Muscle of back (tissue), 11 donors: ENCODE measurements around the gene NIT2. TPM values are rescaled to one million over a fixed set of nuclear protein-coding genes. Genes with fewer than 3 reads are reported as not detected.
"Not testable (repeated sequence)": the region's sequence is repeated elsewhere in the genome, so short reads cannot be mapped to it uniquely, and the experiment has no call there.

Experiments used
- DNase-seq, 3 donors: peaks; one replicate each; pipeline versions ENCODE4 v3.0.0 to v3.0.0-alpha.2; 2013
- polyA plus RNA-seq, 10 donors: library from polyadenylated mRNA; unstranded; fragments of 120-200 nt; gene quantifications; one replicate each; pipeline ENCODE4 v1.2.1, GENCODE V29; 2013; ENCODE audit not compliant: insufficient read length in 10 of 10

The NIT2 gene
- polyA plus RNA-seq, 10 donors: 23.1 to 33.6 (median 26.3) TPM

DNA sequence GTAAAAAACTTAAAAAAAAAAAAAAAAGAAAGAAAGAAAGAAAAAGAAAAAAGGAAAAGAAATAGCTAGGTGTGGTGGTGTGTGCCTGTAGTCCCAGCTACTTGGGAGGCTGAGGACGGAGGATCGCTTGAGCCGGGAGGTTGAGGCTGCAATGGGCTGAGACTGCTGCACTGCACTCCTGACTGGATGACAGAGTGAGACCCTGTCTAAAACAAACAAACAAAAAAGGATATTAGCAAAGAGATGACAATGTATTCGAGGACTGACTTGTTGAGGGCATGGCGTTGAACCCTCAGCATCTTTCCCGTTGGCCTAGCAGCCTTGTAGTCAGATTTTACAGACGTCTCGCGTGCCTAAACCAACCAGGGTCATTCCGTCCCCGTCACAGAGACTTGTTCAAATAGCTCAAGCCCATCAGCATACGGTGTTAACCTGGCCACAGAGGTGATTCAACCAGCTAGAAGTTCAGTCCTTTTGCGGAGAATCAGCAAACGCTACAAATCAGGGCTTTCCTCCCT lies 528 bp upstream of the NIT2 start:
- no peak for DNase-seq

GRCh38 chr3:100335434-100335833 lies 877 bp downstream of the NIT2 start:
- peak in 1 of 3 donors; percentile 3 for DNase-seq

- DNase-seq: not testable (repeated sequence)
Measured at GRCh38 chr3:100336229-100336628, 1.7 kb downstream of the NIT2 start.

- no peak for DNase-seq
Measured at GRCh38 chr3:100338911-100339310, 4.4 kb downstream of the NIT2 start.

DNA sequence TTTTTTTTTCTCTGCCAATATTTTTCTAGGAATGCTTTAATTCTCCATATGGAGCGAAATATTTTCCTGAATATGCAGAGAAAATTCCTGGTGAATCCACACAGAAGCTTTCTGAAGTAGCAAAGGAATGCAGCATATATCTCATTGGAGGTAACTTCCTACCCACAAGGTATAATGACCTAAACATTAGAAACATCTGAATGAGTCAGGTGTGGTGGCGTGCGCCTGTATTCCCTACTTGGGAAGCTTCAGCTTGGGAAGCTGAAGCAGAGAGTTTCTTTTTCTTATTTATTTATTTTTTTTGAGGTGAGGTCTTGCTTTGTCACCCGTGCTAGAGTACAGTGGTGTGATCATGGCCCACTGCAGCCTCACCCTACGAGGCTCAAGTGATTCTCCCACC lies 5.2 kb downstream of the NIT2 start:
- DNase-seq: no peak

DNA sequence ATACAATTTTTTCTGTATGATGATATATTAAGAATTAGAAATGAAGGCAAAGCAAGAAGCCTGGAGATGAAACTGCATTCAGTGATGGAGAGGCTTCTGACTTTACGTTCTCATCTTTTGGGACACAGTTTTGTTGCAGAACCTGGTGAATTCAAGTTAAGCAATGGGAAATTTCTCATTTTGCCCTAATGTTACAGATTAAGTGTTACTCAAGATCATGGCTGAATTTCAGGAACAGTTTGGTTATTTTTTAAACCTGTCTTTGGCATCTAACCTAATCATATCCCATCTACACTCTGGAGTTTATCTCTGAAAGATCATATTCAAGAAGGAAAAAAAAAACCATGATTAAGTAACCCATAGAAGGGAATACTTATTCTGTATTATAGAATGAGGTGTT lies 6.0 kb downstream of the NIT2 start:
- DNase-seq: no peak

GRCh38 chr3:100348727-100349126 lies 14.2 kb downstream of the NIT2 start:
- DNase-seq: no peak

GRCh38 chr3:100351770-100352169 lies 17.2 kb downstream of the NIT2 start:
- not testable (repeated sequence) for DNase-seq

DNA sequence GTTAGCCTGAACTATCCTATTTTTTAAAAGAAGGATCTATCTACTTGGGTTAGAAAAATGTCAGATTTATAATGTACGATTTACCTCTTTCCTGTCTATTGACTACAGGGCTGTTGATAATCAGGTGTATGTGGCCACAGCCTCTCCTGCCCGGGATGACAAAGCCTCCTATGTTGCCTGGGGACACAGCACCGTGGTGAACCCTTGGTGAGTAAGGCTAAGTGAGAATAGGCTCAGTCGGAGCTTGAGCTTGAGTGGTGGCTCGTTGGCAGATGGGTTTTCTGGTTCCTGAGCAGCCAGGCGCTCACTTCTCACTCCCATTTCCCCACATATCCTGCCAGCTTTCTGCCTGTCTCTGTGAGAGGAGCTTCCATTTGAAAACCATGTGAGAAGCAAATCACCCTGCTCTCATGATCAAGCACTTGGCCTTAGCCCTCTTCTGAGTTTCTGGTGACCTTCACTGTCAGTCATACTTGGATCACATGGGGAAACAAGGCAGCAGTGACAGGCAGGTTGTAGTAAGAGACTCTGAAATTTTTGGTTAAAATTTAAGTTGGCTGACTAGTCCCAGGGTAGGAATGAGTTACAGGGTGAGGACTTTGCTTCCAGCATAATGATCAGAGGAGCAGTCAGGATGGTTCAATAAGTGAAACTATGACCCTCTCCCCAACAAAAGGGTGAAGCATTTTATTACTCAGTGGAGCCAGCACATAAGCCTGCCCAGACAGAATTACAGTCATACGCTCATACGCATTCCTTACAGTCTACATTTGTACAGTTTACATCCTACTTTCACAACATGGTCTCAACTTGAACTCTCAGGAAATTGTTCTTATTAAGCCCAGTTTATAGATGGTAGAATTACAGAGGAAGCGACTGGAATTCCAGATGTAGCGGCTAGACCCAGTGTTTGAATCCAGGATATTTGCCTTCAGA lies 18.0 kb downstream of the NIT2 start:
- peak in 1 of 3 donors; percentile 8 for DNase-seq

GRCh38 chr3:100354850-100355249 lies 20.3 kb downstream of the NIT2 start:
- no peak for DNase-seq

DNA sequence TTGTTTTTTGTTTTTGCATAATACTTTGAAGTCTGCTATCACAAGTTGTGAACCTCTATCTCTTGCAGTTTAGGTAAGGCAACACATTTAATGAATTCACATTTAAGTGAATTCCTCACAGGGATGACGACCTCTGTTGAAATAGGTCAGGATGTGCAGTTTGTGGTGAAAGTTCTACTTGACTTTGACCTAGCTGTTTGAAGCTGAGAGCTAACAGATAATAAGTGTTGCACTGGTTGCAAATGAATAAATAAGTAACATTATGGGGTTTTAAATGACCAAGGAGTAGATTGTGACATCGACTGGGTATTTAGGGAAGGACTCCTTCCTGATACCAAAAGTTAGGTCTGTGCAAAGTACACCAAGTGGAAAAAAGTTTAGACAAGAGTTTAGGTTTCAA lies 23.9 kb downstream of the NIT2 start:
- no peak for DNase-seq

- no peak for DNase-seq
Measured at GRCh38 chr3:100359035-100359434, 24.5 kb downstream of the NIT2 start.

- DNase-seq: no peak
Measured at GRCh38 chr3:100360757-100361496, 26.4 kb downstream of the NIT2 start.

DNA sequence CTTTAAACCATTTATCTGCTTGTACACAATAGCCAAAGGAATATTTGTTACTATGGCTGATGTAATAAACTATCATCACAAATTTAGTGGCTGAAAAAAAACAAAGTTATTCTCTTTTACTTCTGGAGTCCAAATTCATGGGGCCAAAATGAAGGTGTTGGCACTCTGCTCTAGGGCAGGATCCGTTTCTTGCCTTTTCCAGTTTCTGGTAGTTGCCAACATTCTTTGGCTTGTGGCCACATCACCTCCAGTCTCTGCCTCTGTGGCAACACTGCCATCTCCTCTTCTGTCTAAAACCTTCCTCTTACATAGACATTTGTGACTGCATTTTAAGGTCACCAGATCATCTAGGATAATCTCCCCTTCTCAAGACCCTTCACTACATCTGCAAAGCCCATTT lies 27.3 kb downstream of the NIT2 start:
- no peak for DNase-seq

GRCh38 chr3:100364421-100364820 lies 29.9 kb downstream of the NIT2 start:
- no peak for DNase-seq

- no peak for DNase-seq
Measured at GRCh38 chr3:100366424-100366823, 31.9 kb downstream of the NIT2 start.

- no peak for DNase-seq
Measured at GRCh38 chr3:100368441-100368840, 33.9 kb downstream of the NIT2 start.

DNA sequence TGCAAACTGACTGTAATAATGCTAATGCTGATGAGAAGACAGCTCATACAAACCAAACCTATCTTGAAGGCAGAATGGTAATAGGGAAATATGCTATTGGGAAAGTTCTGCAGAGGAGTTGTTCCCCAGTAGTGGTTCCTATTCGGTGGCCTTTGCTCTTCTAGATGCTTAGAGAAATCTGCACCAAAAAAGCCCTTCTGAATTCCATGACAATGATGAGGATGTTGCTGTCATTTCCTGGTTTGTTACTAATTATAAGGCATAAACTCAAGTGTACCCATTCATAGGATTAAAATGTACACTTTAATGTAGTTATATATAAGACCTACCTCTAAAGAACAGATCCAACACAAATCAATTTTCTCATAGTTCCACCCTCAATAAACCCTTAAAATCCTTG lies 36.2 kb downstream of the NIT2 start:
- DNase-seq: no peak

DNA sequence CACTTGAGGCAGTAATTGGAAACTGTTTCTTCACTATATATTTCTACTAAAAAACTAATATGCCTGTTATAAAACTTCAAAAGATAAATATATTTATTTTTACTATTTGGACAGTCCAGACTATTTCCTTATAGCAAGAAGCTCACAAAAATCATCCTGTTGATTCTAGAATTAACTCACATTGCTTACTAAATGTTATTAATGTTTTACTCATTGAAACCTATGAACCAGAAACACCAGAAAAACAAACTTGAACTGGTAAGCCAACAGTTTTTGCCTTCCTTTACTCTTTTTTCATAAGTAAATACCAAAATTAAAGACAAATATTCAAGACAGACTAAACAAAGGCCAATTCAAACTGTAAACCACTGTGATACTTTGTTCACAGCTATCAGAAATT lies 40.0 kb downstream of the NIT2 start:
- no peak for DNase-seq

GRCh38 chr3:100376301-100376700 lies 41.7 kb downstream of the NIT2 start:
- DNase-seq: no peak

DNA sequence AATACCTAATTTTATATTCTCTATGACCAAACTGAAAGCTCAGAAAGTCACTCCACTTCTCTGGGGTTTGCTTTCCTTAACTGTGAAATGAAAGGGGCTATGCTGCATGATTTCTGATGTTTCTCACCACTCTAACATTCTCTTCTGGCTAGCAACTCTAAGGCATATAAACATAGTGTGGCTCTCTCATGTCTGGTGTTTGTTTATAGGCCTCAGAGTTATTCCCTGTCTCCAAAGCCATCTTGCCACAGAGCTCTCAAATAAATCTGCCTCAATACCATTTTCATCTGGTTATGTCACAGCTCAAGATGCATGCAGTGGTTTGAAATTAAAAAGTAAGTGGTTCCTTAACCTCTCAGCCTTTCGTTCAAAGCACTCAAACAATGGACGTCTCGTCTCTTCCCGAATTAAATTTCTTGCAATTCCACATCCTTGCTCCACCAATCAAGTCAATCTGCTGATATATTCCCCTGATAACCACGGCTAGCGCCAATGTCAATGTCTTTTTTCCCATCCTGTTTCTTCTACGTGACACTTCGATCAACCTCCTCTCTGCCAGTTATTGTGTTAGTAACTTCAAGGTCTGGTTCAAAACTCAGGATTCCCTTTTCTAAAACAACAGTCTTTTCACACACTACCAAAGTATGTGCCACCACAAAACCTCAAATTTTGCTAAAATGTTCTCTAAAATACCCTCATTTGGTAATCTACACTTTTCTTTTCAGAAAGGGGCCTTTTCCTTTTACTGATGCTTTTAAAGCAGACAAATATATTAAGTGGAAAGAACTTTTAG lies 50.4 kb downstream of the NIT2 start:
- DNase-seq: no peak
